ENCODE measurements around the gene NFKBIB. TPM values are rescaled to one million over a fixed set of nuclear protein-coding genes. Genes with fewer than 3 reads are reported as not detected.

NFKBIB gene
- polyA plus RNA-seq, 1 donor from 2014 or later: 21.4 TPM

DNA sequence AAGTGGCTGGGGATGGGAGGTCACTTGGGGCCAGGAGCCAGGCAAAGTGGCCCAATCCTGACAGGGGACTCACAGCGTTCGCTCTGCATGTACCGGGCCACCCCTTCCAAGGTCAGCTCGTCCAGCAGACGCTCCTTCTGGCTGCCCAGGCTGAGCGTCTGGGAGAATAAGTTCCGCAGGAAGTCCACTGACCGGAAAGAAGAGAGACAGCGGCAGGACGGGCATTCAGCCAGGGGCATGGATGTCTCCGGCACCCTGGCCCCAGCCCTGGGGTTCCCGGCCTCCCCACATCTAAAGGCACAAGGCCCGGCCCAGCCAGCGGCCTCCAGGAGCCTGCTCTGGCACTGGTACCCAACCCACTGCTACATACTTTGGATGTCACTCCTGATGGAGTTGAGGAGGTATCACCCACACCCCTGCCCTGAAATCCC lies 6.4 kb upstream of the NFKBIB start:
- Histone ChIP-seq H3K9me3 (ENCODE audit: low read length) (no peaks in the 10 kb centered on the region), H3K9me2 (ENCODE audit: insufficient read depth, low read length) (no peaks in the 10 kb centered on the region), H3K79me2 (replicated peaks; ENCODE audit: insufficient read depth, low read length) (no peaks in the 10 kb centered on the region), H3K36me3 (ENCODE audit: insufficient read depth, low read length) (no peaks in the 10 kb centered on the region), H3K27me3 (ENCODE audit: insufficient read depth, low read depth, low read length) (no peaks in the 10 kb centered on the region), H3K9ac (ENCODE audit: low read length) (no peak overlapping the region), H3F3A (ENCODE audit: insufficient read depth, low read length, poor library complexity, severe bottlenecking) (no peaks in the 10 kb centered on the region), H3K4me2 (ENCODE audit: low read length) (no peak overlapping the region), H3K4me3 (ENCODE audit: low read length) (no peak overlapping the region), H4K20me1 (ENCODE audit: insufficient read depth) (no peaks in the 10 kb centered on the region), H2AFZ (ENCODE audit: low read depth, low read length) (no peak overlapping the region), H3K27ac (ENCODE audit: low read length) (no peak overlapping the region)
- TF ChIP-seq SMC3 (conservative IDR thresholded peaks at IDR 0.05; ENCODE audit: poor library complexity) (no peak), POLR2AphosphoS5 (IDR thresholded peaks at IDR 0.05) (no peak), RAD21 (conservative IDR thresholded peaks at IDR 0.05) (no peak), MXI1 (conservative IDR thresholded peaks at IDR 0.05; ENCODE audit: poor library complexity, severe bottlenecking) (no peak), TAF1 (IDR thresholded peaks at IDR 0.05; ENCODE audit: low read depth) (no peak), EP300 (conservative IDR thresholded peaks at IDR 0.05; ENCODE audit: poor library complexity, severe bottlenecking) (no peak), EZH2 (IDR thresholded peaks at IDR 0.05; ENCODE audit: borderline replicate concordance, insufficient read depth, low read length, poor library complexity, severe bottlenecking) (no peak), REST (IDR thresholded peaks at IDR 0.05; ENCODE audit: borderline replicate concordance) (no peak)
- TF ChIP-seq, protein P1, sequence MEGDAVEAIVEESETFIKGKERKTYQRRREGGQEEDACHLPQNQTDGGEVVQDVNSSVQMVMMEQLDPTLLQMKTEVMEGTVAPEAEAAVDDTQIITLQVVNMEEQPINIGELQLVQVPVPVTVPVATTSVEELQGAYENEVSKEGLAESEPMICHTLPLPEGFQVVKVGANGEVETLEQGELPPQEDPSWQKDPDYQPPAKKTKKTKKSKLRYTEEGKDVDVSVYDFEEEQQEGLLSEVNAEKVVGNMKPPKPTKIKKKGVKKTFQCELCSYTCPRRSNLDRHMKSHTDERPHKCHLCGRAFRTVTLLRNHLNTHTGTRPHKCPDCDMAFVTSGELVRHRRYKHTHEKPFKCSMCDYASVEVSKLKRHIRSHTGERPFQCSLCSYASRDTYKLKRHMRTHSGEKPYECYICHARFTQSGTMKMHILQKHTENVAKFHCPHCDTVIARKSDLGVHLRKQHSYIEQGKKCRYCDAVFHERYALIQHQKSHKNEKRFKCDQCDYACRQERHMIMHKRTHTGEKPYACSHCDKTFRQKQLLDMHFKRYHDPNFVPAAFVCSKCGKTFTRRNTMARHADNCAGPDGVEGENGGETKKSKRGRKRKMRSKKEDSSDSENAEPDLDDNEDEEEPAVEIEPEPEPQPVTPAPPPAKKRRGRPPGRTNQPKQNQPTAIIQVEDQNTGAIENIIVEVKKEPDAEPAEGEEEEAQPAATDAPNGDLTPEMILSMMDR (IDR thresholded peaks at IDR 0.05; ENCODE audit: poor library complexity, severe bottlenecking): no peak

DNA sequence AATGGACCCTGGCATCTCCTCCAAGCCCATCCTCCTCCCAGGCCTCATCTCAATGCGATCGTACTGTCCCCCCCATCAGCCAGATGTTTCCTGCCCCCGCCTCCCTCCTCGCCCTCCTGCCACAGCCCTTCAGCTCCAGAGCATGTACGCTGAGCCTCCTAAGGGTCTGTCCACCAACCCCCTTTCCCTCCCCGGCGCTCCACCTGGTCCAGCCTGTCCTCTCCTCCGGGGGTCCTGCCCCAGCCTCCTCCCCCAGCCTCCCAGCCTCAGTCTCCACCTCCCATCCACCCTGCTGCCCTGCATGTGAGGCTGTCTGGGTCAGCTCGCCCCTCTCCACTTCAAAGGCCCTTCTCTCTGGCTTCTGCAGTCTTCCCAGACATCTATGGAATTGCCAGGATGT lies 4.8 kb upstream of the NFKBIB start:
- Histone ChIP-seq H3K4me3 (ENCODE audit: low read length) (no peak overlapping the region), H3K27ac (ENCODE audit: low read length) (no peak overlapping the region), H3K9me2 (ENCODE audit: insufficient read depth, low read length) (no peaks in the 10 kb centered on the region)

More for the DNA sequence above, 4.8 kb upstream of the NFKBIB start:
- H3K4me2 ChIP-seq (ENCODE audit: low read length): no peak overlapping the region
- no peak overlapping the region for H2AFZ ChIP-seq (ENCODE audit: low read depth, low read length)
- H4K20me1 ChIP-seq (ENCODE audit: insufficient read depth): no peaks in the 10 kb centered on the region
- no peak for TF ChIP-seq POLR2AphosphoS5 (IDR thresholded peaks at IDR 0.05)
- TF ChIP-seq EP300 (conservative IDR thresholded peaks at IDR 0.05; ENCODE audit: poor library complexity, severe bottlenecking): no peak
- TF ChIP-seq TAF1 (IDR thresholded peaks at IDR 0.05; ENCODE audit: low read depth): no peak
- no peak for TF ChIP-seq SMC3 (conservative IDR thresholded peaks at IDR 0.05; ENCODE audit: poor library complexity)
- TF ChIP-seq REST (IDR thresholded peaks at IDR 0.05; ENCODE audit: borderline replicate concordance): no peak
- H3K9ac ChIP-seq (ENCODE audit: low read length): no peak overlapping the region
- no peaks in the 10 kb centered on the region for H3F3A ChIP-seq (ENCODE audit: insufficient read depth, low read length, poor library complexity, severe bottlenecking)
- H3K27me3 ChIP-seq (ENCODE audit: insufficient read depth, low read depth, low read length): no peaks in the 10 kb centered on the region
- no peaks in the 10 kb centered on the region for H3K36me3 ChIP-seq (ENCODE audit: insufficient read depth, low read length)
- H3K79me2 ChIP-seq (replicated peaks; ENCODE audit: insufficient read depth, low read length): no peaks in the 10 kb centered on the region
- H3K9me3 ChIP-seq (ENCODE audit: low read length): no peaks in the 10 kb centered on the region
